ENCODE data around the gene PLPP3. TPM values are rescaled to one million over a fixed set of nuclear protein-coding genes. Genes with fewer than 3 reads are reported as not detected.
"Not testable (repeated sequence)": the region's sequence is repeated elsewhere in the genome, so short reads cannot be mapped to it uniquely, and the experiment has no call there.

The PLPP3 gene
- not detected for total RNA-seq

DNA sequence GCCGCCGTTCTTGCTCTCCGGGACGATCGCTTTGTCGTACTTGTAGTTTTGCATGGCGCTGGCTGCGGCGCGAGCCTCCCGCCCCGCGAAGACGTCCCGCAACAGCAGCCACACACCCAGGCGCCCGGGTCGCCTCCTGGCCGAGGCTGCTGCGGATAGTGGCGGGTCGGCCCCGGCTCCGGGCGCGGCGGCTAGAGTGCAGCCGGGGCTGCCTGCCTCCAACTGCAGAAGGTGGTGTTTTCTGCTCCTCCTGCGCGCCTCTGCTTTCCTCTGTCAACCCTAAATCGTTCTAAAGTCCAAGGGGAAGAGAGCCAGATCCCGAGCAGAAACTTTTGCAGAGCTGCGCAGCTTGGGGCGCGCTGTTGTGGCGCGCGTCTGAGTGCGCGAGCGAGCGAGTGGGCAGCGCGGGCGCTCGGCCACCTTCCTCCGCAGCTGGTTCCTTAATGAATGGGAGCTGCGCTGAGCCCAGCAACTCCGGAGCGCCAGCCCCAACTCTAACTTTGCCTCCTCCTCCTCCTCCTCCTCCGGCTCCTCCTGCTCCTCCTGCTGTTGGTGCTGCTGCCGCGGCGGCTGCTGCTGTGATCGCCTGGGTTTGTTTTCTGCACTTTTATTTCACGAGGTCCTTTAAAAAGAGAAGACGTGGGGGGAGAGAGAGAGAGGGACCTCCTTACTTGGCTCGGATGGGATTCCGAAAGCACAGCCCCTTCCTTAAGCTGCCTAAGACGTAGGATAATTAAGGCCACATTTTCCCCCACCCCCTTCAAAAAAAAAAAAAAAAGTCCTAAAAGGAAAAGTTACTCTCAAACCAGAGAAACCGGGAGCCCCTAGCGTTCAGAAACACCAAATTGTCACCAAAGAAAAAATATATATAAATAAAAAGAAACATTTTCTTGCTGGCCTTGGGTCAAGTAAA is at the start of gene PLPP3:
Gene PLPP3 (minus strand): TSS at position 601 of the 913 bp plus-strand sequence. CDS start 547 bp downstream, at position 54.
- Mint-ChIP-seq H3K4me3 (peak within 1 kb of the TSS; percentile 64 to 80), H3K9me3 (no peaks in the 10 kb centered on the region), H3K27ac (no peak within 1 kb of the TSS), H3K27me3 (ENCODE audit: low read depth) (peaks cover 41% of the 10 kb centered on the region), H3K4me1 (ENCODE audit: low read depth) (peaks cover 6% of the 10 kb centered on the region), H3K36me3 (ENCODE audit: insufficient read depth in 2 of 2) (no peaks in the 10 kb centered on the region)
- DNase-seq (peak; percentile 4 to 5), ATAC-seq (replicated peaks in 1 of 2) (peak; percentile 44 to 51)

DNA sequence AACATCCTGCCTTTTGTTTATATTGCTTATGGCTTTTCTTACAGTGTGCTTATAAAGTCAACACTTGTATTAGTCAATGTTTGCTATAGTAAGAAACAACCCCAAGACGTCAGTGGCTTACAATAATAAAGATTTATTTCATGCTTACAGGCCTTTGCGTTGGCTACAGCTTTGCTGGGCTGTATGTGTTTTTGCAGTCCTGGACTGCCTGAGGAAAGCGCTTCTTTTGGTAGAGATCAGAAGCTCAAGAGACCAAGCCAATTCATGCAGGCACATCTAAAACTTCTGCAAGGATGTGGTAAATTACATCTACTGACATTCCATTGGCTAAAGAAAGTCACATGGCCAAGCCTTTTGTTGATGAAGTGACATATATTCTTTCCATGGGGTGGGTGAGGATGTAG is 48.3 kb upstream of the PLPP3 start:
- Mint-ChIP-seq H3K4me1 (ENCODE audit: low read depth) (no peaks in the 10 kb centered on the region), H3K27ac (no peak overlapping the region), H3K36me3 (ENCODE audit: insufficient read depth in 2 of 2) (no peaks in the 10 kb centered on the region), H3K9me3 (peaks cover 0 to under 1% of the 10 kb centered on the region in 2 donors), H3K4me3 (no peak overlapping the region), H3K27me3 (ENCODE audit: low read depth) (peaks cover 10% of the 10 kb centered on the region)
- ATAC-seq (replicated peaks in 1 of 2) (no peak), DNase-seq (no peak)

DNA sequence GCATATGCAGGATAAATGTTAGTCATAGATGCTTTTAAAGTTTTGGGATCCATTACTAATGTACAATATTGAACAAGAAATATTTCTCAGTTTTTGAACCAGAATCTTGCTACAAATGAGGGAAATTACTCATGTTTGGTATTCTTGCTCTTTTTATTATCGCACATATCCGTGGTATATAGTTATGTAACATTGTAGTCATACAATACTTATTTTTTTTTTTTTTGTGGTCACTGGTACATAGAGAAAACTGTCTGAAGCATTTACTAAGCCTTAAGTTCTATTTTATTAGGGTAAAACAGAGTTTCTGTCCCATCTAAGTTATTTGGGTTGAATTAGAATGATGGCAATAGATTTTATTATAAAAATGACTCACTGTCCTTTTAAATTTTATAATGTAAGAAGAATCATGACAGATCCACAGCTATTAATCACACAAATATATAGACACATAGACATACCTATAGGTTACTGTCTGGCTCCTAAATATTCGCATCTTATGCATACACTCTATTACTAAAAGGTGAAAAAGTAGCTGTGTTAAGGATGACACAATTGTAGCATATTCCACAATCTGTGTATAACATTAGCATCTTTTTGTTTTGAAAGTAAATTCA is 47.8 kb upstream of the PLPP3 start:
- H3K4me1 Mint-ChIP-seq (ENCODE audit: low read depth): no peaks in the 10 kb centered on the region
- peaks cover 0 to 3% of the 10 kb centered on the region in 2 donors for H3K9me3 Mint-ChIP-seq
- H3K27ac Mint-ChIP-seq: no peak overlapping the region
- DNase-seq (no peak), ATAC-seq (replicated peaks in 1 of 2) (no peak)
- no peak overlapping the region for H3K4me3 Mint-ChIP-seq
- H3K27me3 Mint-ChIP-seq (ENCODE audit: low read depth): peaks cover 10% of the 10 kb centered on the region
- no peaks in the 10 kb centered on the region for H3K36me3 Mint-ChIP-seq (ENCODE audit: insufficient read depth in 2 of 2)

DNA sequence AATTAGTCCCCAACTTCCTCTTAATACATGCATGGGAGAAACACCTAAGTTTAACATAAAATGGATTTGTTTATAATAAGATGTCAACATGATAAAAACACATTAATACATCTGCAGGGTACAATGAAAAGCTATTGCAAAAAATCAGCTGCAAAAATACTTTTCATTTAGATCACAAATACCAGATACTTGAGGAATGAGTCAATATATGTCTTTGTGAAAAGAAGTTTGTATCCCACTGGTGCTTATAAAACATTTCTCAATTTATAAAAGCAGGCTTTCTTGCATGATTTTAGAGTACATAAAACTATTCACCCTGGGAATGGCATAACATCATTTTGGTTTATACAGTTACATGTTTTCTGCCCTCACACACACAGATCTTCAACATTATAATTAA is 47.2 kb upstream of the PLPP3 start:
- no peak for DNase-seq
- H3K9me3 Mint-ChIP-seq: peaks cover 0 to 3% of the 10 kb centered on the region in 2 donors
- H3K27me3 Mint-ChIP-seq (ENCODE audit: low read depth): peaks cover 10% of the 10 kb centered on the region
- ATAC-seq (replicated peaks in 1 of 2): no peak
- no peaks in the 10 kb centered on the region for H3K4me1 Mint-ChIP-seq (ENCODE audit: low read depth)
- no peak overlapping the region for H3K4me3 Mint-ChIP-seq
- H3K36me3 Mint-ChIP-seq (ENCODE audit: insufficient read depth in 2 of 2): no peaks in the 10 kb centered on the region
- H3K27ac Mint-ChIP-seq: no peak overlapping the region

DNA sequence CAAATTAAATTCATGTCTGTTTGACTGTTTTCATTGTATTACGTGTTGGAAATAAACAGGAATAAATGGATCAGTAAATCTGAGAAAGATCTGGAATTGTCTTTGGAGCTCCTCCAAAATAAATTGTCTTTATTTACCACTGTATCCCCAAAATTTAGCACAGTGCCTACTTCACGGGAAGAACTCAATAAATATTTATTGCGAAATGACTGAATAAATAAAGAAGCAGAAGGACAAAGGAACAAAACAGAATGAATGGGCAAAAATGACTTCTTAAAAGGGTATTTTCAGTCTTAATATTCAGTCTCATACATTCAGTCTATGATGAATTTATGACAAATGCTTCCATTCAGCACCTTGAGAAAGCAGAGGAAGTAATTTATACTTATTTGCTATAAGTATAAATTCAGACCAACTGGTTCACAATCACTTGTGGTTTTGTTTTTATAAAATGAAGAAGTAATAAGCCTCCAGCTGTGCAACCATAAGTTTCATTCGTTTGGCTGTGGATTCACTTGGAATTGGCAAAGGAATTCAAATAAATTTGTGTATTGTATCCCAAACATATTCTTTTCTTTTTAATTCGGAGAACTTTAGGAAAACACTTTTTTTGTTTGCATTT is 46.6 kb upstream of the PLPP3 start:
- no peaks in the 10 kb centered on the region for H3K4me1 Mint-ChIP-seq (ENCODE audit: low read depth)
- ATAC-seq (replicated peaks in 1 of 2) (no peak), DNase-seq (no peak)
- no peak overlapping the region for H3K4me3 Mint-ChIP-seq
- peaks cover 10% of the 10 kb centered on the region for H3K27me3 Mint-ChIP-seq (ENCODE audit: low read depth)
- no peaks in the 10 kb centered on the region for H3K36me3 Mint-ChIP-seq (ENCODE audit: insufficient read depth in 2 of 2)
- H3K9me3 Mint-ChIP-seq: peaks cover 0 to 3% of the 10 kb centered on the region in 2 donors
- no peak overlapping the region for H3K27ac Mint-ChIP-seq

DNA sequence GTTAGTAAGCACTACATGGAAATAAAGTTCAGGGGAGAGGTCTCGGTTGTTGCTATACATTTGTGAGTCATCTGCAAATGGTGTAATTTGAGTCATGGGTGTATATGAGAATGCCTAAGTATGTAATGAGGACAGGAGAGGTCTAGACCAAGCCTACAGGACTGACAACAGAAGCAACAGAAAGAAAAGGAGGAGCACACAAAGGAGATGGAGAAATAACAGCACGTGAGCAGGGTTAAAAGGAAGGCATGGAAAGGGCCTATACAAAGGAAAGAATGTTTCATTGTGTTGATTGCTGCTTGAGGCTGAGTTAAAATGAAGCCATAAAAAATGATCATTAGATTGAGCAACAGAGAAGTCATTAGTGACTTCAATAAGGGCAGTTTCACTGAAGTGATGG is 37.8 kb upstream of the PLPP3 start:
- Mint-ChIP-seq H3K4me3 (no peak overlapping the region), H3K36me3 (ENCODE audit: insufficient read depth in 2 of 2) (no peaks in the 10 kb centered on the region), H3K27me3 (ENCODE audit: low read depth) (no peaks in the 10 kb centered on the region), H3K27ac (no peak overlapping the region), H3K4me1 (ENCODE audit: low read depth) (no peaks in the 10 kb centered on the region), H3K9me3 (peaks cover 4% of the 10 kb centered on the region in 2 donors)
- DNase-seq (no peak), ATAC-seq (replicated peaks in 1 of 2) (no peak)

DNA sequence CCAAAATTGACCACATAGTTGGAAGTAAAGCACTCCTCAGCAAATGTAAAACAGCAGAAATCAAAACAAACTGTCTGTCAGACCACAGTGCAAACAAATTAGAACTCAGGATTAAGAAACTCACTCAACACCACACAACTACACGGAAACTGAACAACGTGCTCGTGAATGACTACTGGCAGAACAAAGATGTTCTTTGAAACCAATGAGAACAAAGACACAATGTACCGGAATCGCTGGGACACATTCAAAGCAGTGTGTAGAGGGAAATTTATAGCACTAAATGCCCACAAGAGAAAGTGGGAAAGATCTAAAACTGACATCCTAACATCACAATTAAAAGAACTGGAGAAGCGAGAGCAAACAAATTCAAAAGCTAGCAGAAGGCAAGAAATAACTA is 31.4 kb upstream of the PLPP3 start:
- DNase-seq; ATAC-seq (replicated peaks in 1 of 2); H3K27ac Mint-ChIP-seq; H3K4me1 Mint-ChIP-seq (ENCODE audit: low read depth); H3K4me3 Mint-ChIP-seq; H3K36me3 Mint-ChIP-seq (ENCODE audit: insufficient read depth in 2 of 2); H3K27me3 Mint-ChIP-seq (ENCODE audit: low read depth): not testable (repeated sequence)
- H3K9me3 Mint-ChIP-seq: peaks cover 10 to 14% of the 10 kb centered on the region in 2 donors

DNA sequence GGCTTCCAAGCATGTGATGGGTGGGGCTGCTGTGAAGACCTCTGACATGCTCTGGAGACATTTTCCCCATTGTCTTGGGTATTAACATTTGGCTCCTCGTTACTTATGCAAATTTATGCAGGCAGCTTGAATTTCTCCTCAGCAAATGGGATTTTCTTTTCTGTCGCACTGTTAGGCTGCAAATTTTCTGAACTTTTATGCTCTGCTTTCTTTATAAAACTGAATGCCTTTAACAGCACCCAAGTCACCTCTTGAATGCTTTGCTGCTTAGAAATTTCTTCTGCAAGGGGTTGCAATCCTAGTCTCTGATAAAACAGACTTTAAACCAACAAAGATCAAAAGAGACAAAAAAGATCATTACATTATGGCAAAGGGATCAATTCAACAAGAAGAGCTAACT is 30.7 kb upstream of the PLPP3 start:
- peaks cover 8 to 13% of the 10 kb centered on the region in 2 donors for H3K9me3 Mint-ChIP-seq
- H3K27me3 Mint-ChIP-seq (ENCODE audit: low read depth); H3K27ac Mint-ChIP-seq; H3K36me3 Mint-ChIP-seq (ENCODE audit: insufficient read depth in 2 of 2); H3K4me3 Mint-ChIP-seq; ATAC-seq (replicated peaks in 1 of 2); DNase-seq; H3K4me1 Mint-ChIP-seq (ENCODE audit: low read depth): not testable (repeated sequence)

DNA sequence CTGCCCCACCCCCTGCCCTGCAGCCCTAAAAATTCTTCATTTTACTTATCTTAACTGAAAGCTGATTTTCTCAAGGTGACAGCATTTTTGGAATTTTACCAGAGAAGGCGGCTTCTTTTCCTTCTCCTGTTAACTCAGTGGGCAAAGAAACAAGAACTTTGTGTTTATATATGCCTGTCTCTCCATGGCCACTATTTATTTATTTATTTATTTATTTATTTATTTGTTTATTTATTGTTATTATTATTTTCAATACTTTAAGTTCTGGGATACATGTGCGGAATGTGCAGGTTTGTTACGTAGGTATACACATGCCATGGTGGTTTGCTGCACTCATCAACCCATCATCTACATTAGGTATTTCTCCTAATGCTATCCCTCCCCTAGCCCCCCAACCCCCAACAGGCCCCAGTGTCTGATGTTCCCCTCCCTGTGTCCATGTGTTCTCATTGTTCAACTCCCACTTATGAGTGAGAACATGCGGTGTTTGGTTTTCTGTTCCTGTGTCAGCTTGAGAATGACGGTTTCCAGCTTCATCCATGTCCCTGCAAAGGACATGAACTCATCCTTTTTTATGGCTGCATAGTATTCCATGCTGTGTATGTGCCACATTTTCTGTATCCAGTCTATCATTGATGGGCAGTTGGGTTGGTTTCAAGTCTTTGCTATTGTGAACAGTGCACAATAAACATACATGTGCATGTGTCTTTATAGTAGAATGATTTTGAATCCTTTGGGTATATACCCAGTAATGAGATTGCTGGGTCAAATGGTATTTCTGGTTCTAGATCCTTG is 16.2 kb upstream of the PLPP3 start:
- DNase-seq; ATAC-seq (replicated peaks in 1 of 2); H3K27ac Mint-ChIP-seq; H3K4me1 Mint-ChIP-seq (ENCODE audit: low read depth); H3K27me3 Mint-ChIP-seq (ENCODE audit: low read depth); H3K36me3 Mint-ChIP-seq (ENCODE audit: insufficient read depth in 2 of 2); H3K4me3 Mint-ChIP-seq; H3K9me3 Mint-ChIP-seq: not testable (repeated sequence)

DNA sequence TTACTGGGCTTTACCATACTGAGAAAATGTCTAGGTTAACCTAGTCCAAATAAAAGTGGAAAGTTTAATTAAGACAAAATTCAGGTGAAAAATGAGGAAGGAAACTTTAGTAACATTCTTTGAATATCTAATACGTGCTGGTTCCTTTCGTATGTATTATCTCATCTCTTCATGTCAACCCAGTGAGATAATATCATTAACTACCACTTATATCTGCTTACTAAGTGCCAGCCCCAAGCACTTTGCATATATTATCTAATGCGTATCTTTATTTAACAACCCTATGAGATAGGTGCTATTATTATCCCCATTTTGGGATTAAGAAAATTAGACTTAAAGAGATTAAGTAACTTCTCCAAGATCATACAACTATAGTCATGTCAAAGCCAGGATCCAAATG is 12.5 kb upstream of the PLPP3 start:
- ATAC-seq (replicated peaks in 1 of 2): no peak
- H3K4me1 Mint-ChIP-seq (ENCODE audit: low read depth): no peaks in the 10 kb centered on the region
- H3K36me3 Mint-ChIP-seq (ENCODE audit: insufficient read depth in 2 of 2): peaks cover 0 to 1% of the 10 kb centered on the region in 2 donors
- DNase-seq: no peak
- no peak overlapping the region for H3K27ac Mint-ChIP-seq
- H3K9me3 Mint-ChIP-seq: peaks cover 1 to 8% of the 10 kb centered on the region in 2 donors
- H3K4me3 Mint-ChIP-seq: no peak overlapping the region
- no peaks in the 10 kb centered on the region for H3K27me3 Mint-ChIP-seq (ENCODE audit: low read depth)

DNA sequence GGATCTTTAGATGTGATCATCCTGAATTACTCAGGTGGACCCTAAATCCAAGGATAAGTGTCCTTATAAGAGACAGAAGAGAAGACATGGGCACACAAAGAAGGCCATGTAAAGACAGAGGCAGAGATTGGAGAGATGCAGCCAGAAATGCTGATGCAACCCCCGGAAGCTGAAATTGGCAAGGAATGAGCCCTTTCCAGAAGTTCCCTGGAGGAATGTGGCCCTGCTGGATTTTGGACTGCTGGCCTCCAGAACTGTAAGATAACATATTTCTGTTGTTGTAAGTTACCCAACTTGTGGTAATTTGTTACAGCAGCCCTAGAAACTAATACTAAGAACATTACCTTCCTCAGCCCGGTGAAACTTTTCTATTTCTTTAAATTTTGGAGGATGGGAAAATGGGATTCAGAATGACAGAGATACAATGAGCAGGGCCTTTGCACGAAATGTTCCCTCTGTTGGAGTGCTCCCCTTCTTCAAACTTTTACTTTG is 11.2 kb upstream of the PLPP3 start:
- Mint-ChIP-seq H3K27me3 (ENCODE audit: low read depth) (no peaks in the 10 kb centered on the region), H3K36me3 (ENCODE audit: insufficient read depth in 2 of 2) (peaks cover 0 to 1% of the 10 kb centered on the region in 2 donors), H3K4me3 (no peak overlapping the region), H3K4me1 (ENCODE audit: low read depth) (no peaks in the 10 kb centered on the region), H3K27ac (no peak overlapping the region), H3K9me3 (peaks cover 1% of the 10 kb centered on the region in 2 donors)
- DNase-seq (no peak), ATAC-seq (replicated peaks in 1 of 2) (no peak)

DNA sequence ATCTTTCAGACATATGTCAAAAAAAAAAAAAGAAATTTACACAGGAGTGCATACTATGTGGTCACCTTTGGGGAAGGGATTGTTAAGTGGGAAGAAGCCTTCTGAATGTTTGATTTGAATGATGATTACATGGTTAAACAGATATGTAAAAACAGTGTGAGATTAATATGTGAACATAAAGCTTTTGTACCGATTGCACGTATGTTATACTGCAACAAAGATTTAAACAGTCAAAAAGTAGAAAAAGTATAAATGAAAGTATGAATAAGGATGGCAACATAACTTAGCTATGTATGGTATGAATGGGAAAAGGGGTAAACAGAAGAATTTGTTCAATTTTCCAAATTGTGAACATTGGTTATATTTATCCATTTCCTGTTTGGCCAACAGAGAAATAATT is 10.0 kb upstream of the PLPP3 start:
- no peak for ATAC-seq (replicated peaks in 1 of 2)
- H3K27ac Mint-ChIP-seq: no peak overlapping the region
- H3K4me1 Mint-ChIP-seq (ENCODE audit: low read depth): no peaks in the 10 kb centered on the region
- DNase-seq: no peak
- H3K36me3 Mint-ChIP-seq (ENCODE audit: insufficient read depth in 2 of 2): peaks cover 0 to 1% of the 10 kb centered on the region in 2 donors
- no peaks in the 10 kb centered on the region for H3K27me3 Mint-ChIP-seq (ENCODE audit: low read depth)
- H3K9me3 Mint-ChIP-seq: peaks cover 1% of the 10 kb centered on the region in 2 donors
- no peak overlapping the region for H3K4me3 Mint-ChIP-seq
